GM19397 (cell line): Measurements from ENCODE around the gene YBEY.

Experiments
- ATAC-seq: cut with Tn5 transposase; IDR thresholded peaks from one replicate; pipeline ENCODE4 v1.9.1; 2021; ENCODE audit warnings: mild to moderate bottlenecking, moderate library complexity; ENCODE audit not compliant: unreplicated experiment

The YBEY gene

DNA sequence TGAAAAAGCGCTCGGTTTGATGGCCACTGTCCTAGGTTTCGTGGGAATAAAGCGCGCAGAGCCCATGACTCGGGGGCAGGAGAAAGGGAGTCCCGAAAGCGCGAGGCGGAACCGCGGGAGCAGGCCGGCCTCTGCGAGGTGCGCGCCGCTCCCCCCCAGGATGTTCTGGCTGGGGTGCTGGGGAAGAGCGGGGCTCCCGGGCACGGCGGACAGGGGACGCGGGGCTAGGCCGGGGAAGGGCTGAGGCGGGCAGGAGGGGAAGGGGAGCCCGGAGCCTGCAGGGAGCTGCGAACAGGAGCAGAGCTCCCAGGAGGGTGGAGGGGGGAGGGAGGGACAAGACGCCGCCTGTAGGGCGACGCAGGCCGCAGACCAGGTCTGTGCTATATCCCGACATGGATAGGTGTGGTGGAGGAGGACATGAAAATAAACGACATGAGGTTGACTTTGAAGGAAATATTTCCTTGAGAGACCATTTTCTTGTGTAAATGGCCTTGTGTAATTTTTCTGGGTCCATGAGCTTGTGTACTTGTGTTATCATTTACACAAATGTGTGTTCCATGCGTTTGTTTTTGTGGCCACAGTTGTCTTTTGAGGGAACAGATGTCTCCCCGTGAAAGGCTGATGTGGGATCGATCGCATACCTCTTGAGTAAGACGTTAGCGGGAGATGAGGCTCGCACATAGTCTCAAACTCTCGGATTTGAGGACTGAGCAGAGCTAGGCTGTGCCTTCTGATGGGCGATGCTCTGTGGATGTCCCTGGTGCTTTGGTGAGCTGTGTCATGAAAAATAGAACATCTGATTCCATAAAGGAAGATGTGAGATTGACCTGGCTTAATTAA lies 39.2 kb downstream of the YBEY start:
- no peak for ATAC-seq

DNA sequence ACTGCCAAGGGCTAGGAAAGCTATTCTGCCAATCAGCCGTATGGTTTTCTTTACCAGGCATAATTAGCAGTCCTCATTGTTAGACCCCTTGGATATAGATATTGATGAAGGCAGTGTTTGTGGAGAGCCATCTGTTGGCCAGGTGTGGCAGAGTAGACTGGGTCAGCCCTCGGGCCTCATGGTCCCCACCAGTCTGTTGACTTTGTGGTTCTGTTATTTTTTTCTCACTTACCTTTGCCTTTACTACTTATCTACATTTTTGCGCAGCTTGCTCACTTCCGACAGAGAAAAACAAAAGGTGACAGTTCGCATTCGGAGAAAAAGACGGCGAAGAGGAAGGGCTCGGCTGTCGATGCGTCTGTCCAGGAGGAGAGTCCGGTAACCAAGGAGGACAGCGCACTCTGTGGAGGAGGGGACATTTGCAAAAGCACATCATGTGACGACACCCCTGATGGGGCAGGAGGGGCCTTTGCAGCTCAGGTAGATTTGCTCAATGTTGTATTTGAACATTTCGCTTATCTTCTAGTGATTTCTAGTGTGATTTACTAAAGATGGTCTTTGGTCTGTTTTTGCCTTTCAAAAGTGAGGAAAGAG lies 40.1 kb downstream of the YBEY start:
- ATAC-seq: no peak

DNA sequence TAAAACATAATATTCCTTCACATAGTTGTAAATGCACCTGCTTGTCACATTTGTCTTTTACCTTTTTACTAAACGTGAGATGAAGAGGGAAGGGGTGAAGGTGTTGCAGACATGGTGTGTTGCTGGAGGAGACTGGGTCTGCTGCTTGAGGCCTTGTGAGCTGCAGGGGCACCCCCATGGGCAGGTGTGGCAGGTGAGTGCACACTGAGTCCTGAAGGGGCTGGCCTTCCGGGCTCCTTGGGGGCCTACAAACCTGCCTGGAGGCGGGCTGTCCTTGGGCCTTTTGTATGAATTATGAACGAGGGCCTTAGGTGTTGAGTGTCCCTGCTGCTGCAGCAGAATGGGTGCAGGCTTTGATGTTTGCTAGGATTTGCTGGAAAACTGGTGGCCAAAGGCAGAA lies 41.6 kb downstream of the YBEY start:
- ATAC-seq: no peak

DNA sequence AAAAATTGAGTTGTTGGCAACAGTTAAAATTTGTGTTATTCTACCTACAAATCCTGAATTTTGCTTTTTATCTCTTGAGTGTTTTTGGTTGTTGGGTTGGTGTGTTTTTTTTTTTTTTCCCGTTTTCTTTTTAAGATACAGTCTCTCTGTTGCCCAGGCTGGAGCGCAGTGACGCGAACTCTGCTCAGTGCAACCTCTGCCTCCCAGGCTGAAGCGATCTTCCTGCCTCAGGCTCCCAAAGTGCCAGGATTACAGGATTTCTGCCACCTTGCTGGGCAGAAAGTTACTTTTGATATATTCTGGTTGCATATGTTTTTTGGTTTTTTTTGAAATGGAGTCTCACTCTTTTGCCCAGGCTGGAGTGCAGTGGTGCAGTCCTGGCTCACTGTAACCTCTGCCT lies 42.0 kb downstream of the YBEY start:
- no peak for ATAC-seq

- no peak for ATAC-seq
Observed at GRCh38 chr21:46329796-46330195, 43.7 kb downstream of the YBEY start.

DNA sequence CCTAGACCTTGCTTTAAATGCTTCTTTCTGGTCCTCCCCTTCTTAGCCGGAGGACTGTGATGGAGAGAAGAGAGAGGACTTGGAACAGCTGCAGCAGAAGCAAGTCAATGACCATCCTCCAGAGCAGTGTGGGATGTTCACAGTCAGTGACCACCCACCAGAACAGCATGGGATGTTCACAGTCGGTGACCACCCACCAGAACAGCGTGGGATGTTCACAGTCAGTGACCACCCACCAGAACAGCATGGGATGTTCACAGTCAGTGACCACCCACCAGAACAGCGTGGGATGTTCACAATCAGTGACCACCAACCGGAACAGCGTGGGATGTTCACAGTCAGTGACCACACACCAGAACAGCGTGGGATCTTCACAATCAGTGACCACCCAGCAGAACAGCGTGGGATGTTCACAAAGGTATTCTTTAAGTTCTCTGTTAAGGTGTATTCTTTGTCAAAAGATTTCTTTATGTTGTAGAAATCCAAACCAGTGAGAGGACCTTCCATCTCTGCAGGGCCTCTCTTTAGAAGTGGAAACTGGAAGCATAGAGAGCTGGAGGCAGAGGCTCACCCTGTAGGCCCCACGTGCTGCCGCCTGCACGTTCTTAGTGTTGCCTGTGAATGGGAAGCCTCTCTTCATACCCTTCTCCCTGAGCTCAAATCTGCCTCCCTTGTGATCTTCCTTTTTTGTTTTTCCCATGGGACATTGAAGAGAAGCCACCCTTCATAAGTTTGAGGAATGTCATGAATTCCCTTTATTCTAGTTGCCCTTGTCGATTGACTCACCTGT lies 48.4 kb downstream of the YBEY start:
- no peak for ATAC-seq

DNA sequence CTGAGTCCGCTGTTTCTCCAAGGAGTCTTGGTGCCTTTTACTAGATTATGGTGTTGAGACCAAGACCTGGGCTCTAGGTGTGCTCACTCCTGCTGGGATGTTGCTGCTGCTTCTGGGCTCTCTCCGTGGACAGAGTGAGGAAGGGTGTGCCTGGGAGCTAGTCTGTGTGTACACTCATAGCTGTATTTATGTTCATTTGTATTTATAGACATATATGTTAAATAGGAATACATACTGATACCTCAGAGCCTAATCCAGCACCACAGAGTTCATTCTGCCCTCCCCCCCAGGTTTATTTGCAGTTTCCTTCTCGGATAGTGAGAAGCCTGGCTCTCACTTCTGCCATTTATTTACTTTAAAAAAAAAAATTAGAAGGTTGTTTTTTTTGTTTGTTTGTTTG lies 50.5 kb downstream of the YBEY start:
- ATAC-seq: no peak

GRCh38 chr21:46340998-46341397 lies 54.9 kb downstream of the YBEY start:
- ATAC-seq: no peak

- no peak for ATAC-seq
Observed at GRCh38 chr21:46344219-46344915, 58.2 kb downstream of the YBEY start.

GRCh38 chr21:46345861-46346260 lies 59.7 kb downstream of the YBEY start:
- ATAC-seq: no peak

GRCh38 chr21:46346296-46347202 lies 60.4 kb downstream of the YBEY start:
- ATAC-seq: no peak

GRCh38 chr21:46347203-46347550 lies 61.0 kb downstream of the YBEY start:
- ATAC-seq: no peak
